GM12873 (cell line): Measurements from ENCODE around the gene ZC2HC1B.

Experiments used
- TF ChIP-seq, protein P1 (sequence below): IDR thresholded peaks from 2 replicates; pipeline ENCODE4 v1.5.1; 2012; ENCODE audit warnings: low read depth, mild to moderate bottlenecking, moderate library complexity, low read length, control low read depth; ENCODE audit not compliant: insufficient read depth; ENCODE audit errors: missing control alignments

ZC2HC1B gene

GRCh38 chr6:143934331-143934730, 70.1 kb downstream of the ZC2HC1B start:
- TF ChIP-seq, protein P1, sequence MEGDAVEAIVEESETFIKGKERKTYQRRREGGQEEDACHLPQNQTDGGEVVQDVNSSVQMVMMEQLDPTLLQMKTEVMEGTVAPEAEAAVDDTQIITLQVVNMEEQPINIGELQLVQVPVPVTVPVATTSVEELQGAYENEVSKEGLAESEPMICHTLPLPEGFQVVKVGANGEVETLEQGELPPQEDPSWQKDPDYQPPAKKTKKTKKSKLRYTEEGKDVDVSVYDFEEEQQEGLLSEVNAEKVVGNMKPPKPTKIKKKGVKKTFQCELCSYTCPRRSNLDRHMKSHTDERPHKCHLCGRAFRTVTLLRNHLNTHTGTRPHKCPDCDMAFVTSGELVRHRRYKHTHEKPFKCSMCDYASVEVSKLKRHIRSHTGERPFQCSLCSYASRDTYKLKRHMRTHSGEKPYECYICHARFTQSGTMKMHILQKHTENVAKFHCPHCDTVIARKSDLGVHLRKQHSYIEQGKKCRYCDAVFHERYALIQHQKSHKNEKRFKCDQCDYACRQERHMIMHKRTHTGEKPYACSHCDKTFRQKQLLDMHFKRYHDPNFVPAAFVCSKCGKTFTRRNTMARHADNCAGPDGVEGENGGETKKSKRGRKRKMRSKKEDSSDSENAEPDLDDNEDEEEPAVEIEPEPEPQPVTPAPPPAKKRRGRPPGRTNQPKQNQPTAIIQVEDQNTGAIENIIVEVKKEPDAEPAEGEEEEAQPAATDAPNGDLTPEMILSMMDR: no peak

DNA sequence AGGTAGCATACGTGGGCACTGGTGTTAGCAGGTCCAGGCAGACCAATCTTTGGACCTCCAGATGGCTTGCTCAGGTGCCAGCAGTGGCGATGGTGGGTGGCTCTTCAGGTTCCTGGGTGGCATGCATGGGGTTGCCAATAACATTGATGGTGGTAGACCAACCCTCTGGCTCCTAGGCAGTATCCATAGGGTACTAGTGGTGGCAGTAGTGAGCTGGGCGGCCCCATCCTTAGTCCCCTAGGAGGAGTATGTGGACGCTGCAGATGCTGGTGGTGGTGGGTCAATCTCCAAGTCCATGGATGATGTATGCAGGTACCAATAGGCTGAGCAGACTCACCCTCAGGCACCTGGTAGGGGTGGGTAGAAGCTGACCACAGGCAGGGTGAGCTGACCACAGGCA, 70.6 kb downstream of the ZC2HC1B start:
- TF ChIP-seq, protein P1: no peak

DNA sequence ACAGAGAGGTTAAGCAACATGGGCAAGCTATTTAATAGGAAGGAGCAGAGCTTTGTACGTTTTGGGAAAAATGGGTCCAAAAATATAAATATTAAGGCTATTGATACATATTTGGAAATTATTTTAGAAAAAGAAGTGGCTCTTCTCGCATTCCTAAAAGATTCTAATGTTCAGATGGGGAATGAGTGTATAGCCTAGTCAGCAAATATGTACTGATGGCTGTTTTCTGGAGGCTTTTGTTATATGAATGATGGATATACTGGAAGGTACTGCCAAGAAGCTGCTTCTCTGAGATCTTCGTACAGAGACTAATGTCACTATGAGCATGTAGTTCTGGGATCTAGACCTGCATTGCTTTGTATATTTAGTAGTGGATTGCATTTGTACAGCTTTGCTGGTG, 72.1 kb downstream of the ZC2HC1B start:
- TF ChIP-seq, protein P1: no peak

DNA sequence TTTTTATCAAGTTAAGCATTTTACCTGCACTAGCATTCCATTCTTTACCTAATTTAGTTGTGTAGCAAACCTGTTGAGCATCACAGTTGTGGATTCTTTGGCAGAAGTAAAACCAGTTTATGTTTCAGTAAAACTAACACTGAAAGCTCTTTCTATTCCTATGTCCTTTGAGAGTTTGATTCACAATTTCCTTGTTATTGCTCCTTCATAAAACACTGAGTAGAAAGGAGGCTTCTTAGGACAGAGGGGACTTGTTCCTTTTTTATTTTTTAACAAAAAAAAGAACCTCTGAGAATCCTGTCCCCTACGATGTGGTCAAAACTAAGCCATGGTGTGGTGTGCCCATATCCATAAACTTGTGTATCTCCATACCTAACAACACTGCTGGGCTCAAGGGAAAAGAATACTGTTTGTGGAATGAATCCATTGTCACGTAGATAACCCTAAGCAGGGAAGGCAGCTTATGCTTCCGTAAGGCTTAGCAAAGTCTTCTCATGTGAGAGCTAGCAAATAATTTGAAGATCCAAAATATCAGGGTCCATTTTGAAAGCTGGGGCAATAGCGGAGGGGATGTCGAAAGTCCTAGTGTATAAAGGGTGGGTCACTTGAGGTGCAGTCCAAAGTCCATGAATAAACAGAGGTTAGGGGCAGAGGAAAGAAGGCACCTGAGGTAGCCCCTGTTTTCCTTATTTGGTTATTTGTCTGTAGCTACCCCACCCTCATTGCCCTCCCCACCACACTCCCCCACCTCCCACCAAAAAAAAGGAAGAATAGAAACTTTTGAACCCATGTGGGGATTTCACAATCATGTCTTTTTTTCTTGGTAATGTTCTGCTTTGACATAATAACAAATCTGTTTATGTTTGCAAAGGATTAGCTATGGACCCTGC, 72.7 kb downstream of the ZC2HC1B start:
- TF ChIP-seq, protein P1: no peak

- TF ChIP-seq, protein P1: no peak
Measured at GRCh38 chr6:143937668-143937970, 73.3 kb downstream of the ZC2HC1B start.

DNA sequence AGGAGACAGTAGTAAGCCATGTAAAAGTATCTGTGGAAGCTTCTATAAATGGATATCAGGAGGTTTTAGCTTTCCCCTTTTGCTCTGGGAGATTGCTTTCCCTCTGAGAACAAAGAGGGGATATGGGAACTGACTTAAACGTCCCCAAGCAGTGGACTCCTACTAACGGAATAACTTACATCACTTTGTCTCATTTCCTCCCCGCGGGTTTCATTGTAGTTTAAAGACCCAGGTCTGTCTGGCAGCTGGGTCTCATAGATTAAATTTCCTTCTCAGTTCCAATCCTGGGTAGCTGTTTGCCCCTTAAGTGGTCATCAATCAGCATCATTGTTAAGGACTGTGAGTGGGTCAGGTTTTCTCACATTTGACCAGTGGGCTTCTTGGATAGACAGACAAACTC, 75.1 kb downstream of the ZC2HC1B start:
- TF ChIP-seq, protein P1: no peak

DNA sequence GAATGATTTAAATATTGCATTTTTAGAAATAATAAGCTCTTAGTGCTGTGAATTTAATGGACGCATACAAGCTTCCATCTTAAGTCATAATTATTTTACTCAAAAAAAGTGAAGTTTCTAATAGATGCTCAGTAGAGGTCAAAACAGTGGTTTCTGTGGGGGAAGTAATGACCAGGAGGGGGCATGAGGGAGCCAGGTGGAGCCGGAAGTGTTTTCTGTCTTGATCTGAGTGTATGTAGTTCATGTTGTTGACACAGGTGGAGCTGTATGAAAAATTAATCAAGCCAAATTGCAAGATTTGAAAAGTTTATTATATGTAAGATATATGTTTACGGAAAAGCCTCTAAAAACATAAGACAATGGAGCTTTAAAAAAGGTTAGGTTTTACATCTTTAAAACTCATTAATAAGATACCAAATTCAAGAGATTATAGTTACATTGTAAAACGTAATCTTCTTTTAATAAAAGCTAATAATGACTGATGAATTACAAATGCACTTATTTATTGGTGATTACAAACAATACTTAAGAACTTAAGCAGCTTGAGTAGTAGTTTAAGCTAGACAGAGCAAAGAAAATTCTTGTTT, 75.8 kb downstream of the ZC2HC1B start:
- TF ChIP-seq, protein P1: peak; percentile 85
